K562 (cell line): ENCODE measurements around the gene FAM167B. TPM values are rescaled to one million over a fixed set of nuclear protein-coding genes. Genes with fewer than 3 reads are reported as not detected.

Source experiments
- ATF1 ChIP-seq, 2 experiments: fragments of 450-650 bp in 1 of 2; IDR thresholded peaks; 2 replicates each; pipeline ENCODE4 v1.6.1; 2016; ENCODE audit warnings: missing compliant biosample characterization in 1 of 2, missing genetic modification characterization in 1 of 2
- DIDO1 ChIP-seq: fragments of 450-650 bp; IDR thresholded peaks from 2 replicates; pipeline ENCODE4 v1.6.1; 2016; ENCODE audit warnings: low read depth, missing biosample characterization, missing genetic modification characterization
- EGR1 ChIP-seq: fragments of 450-650 bp; conservative IDR thresholded peaks from 2 replicates; pipeline ENCODE4 v1.6.1; 2017; ENCODE audit warnings: mild to moderate bottlenecking
- EHMT2 ChIP-seq: fragments of 450-650 bp; IDR thresholded peaks from 2 replicates; pipeline ENCODE4 v1.6.1; 2018; ENCODE audit warnings: antibody characterized with exemption
- KAT7 ChIP-seq: sonication (generic); formaldehyde crosslinking; IDR thresholded peaks from 2 replicates; pipeline ENCODE4 v1.8.0; 2022; ENCODE audit warnings: missing genetic modification reagents, mild to moderate bottlenecking, borderline replicate concordance
- MEIS2 ChIP-seq: fragments of 450-650 bp; IDR thresholded peaks from 2 replicates; pipeline ENCODE4 v1.6.1; 2014; ENCODE audit warnings: mild to moderate bottlenecking; ENCODE audit not compliant: partially characterized antibody
- PTBP1 ChIP-seq: fragments of 200-400 bp; formaldehyde crosslinking; IDR thresholded peaks from 2 replicates; pipeline ENCODE4 v1.6.1; 2017; ENCODE audit warnings: low read depth, low read length
- SRF ChIP-seq, 2 experiments: fragments of 250-450, 450-650 bp in 1 of 2; sonication (Bioruptor Pico) in 1 of 2; sonication (generic) in 1 of 2; formaldehyde crosslinking; IDR thresholded peaks; 2 replicates each; pipeline versions ENCODE4 v1.5.0 to v1.5.1; 2020 to 2022; ENCODE audit warnings: mild to moderate bottlenecking in 1 of 2, missing genetic modification reagents in 1 of 2
- TCF7 ChIP-seq: sonication (generic); IDR thresholded peaks from 2 replicates; pipeline ENCODE4 v1.6.1; 2016; ENCODE audit warnings: antibody characterized with exemption, borderline replicate concordance
- ZBTB12 ChIP-seq: fragments of 250-450 bp; sonication (Bioruptor Pico); IDR thresholded peaks from 2 replicates; pipeline ENCODE4 v1.4.0; 2020
- ZBTB49 ChIP-seq: sonication (generic); formaldehyde crosslinking; IDR thresholded peaks from 2 replicates; pipeline ENCODE4 v1.8.0; 2022; ENCODE audit warnings: missing genetic modification reagents, mild to moderate bottlenecking, borderline replicate concordance
- polyA plus RNA-seq, 8 experiments: library from polyadenylated mRNA; depleted of rRNA in 4 of 8; stranded (reverse) in 5 of 8; unstranded in 3 of 8; fragments of >200 nt; fragmentation: Nextera tagmentation in 2 of 8; fragmentation: Illumina TruSeq in 1 of 8; extraction: Ambion mirVana in 2 of 8; extraction: Trizol in 1 of 8; gene quantifications; 2 replicates each; pipeline versions ENCODE4 v1.2.1 to v1.2.3, GENCODE V29; 2011 to 2014; ENCODE audit warnings: inconsistent platforms in 1 of 8, missing spikeins in 1 of 8
- total RNA-seq, 7 experiments: library from RNA; depleted of rRNA in 6 of 7; stranded (reverse); fragments of >200 nt in 6 of 7; fragmentation: Illumina TruSeq in 2 of 7; extraction: Trizol in 2 of 7; gene quantifications; 2 replicates each; pipeline versions ENCODE4 v1.2.1 to v1.2.3, GENCODE V29; 2011 to 2021; ENCODE audit warnings: low replicate concordance in 1 of 7
- TF ChIP-seq, protein P1 (sequence below): IDR thresholded peaks from 2 replicates; pipeline ENCODE4 v1.6.1; 2016; ENCODE audit warnings: missing genetic modification characterization, missing compliant biosample characterization
- TF ChIP-seq, protein P2 (sequence below): fragments of 250-450 bp; sonication (Bioruptor Pico); IDR thresholded peaks from 2 replicates; pipeline ENCODE4 v1.8.0; 2022; ENCODE audit warnings: inconsistent platforms
- TF ChIP-seq, protein P3 (sequence below): sonication (generic); formaldehyde crosslinking; IDR thresholded peaks from 2 replicates; pipeline ENCODE4 v1.8.0; 2023; ENCODE audit warnings: mild to moderate bottlenecking, missing genetic modification reagents

The FAM167B gene
- total and polyA plus RNA-seq, 9 of the 15 experiments (the other 6 are each of a cell fraction or from before 2014, with no cell fraction given), result not detected

- TF ChIP-seq, protein P1, sequence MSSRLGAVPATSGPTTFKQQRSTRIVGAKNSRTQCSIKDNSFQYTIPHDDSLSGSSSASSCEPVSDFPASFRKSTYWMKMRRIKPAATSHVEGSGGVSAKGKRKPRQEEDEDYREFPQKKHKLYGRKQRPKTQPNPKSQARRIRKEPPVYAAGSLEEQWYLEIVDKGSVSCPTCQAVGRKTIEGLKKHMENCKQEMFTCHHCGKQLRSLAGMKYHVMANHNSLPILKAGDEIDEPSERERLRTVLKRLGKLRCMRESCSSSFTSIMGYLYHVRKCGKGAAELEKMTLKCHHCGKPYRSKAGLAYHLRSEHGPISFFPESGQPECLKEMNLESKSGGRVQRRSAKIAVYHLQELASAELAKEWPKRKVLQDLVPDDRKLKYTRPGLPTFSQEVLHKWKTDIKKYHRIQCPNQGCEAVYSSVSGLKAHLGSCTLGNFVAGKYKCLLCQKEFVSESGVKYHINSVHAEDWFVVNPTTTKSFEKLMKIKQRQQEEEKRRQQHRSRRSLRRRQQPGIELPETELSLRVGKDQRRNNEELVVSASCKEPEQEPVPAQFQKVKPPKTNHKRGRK (tag), result no peak
- TF ChIP-seq ZBTB49 (CRISPR knock-in tag) (no peak), PTBP1 (peak; percentile 91; the same call in 1 of the 2 replicates), MEIS2 (peak; percentile 4), EHMT2 (0 out of 2 replicates have a peak, but pooled peaks have one; percentile 40), ZBTB12 (no peak), KAT7 (CRISPR knock-in tag) (peak; percentile 99), TCF7 (no peak), ATF1 (CRISPR knock-in tag; IDR thresholded peaks at IDR 0.05) (no peak), ATF1 (tag; IDR thresholded peaks at IDR 0.05) (peak; percentile 67), EGR1 (peak; percentile 56), DIDO1 (tag) (0 out of 2 replicates have a peak, but pooled peaks have one; percentile 17), SRF (CRISPR knock-in tag; IDR thresholded peaks at IDR 0.05) (0 out of 4 replicates have a peak, but pooled peaks of 1 of the 2 experiments have one; percentile 36)
- TF ChIP-seq, protein P2, sequence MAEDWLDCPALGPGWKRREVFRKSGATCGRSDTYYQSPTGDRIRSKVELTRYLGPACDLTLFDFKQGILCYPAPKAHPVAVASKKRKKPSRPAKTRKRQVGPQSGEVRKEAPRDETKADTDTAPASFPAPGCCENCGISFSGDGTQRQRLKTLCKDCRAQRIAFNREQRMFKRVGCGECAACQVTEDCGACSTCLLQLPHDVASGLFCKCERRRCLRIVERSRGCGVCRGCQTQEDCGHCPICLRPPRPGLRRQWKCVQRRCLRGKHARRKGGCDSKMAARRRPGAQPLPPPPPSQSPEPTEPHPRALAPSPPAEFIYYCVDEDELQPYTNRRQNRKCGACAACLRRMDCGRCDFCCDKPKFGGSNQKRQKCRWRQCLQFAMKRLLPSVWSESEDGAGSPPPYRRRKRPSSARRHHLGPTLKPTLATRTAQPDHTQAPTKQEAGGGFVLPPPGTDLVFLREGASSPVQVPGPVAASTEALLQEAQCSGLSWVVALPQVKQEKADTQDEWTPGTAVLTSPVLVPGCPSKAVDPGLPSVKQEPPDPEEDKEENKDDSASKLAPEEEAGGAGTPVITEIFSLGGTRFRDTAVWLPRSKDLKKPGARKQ (CRISPR knock-in tag), result no peak
- TF ChIP-seq, protein P3, sequence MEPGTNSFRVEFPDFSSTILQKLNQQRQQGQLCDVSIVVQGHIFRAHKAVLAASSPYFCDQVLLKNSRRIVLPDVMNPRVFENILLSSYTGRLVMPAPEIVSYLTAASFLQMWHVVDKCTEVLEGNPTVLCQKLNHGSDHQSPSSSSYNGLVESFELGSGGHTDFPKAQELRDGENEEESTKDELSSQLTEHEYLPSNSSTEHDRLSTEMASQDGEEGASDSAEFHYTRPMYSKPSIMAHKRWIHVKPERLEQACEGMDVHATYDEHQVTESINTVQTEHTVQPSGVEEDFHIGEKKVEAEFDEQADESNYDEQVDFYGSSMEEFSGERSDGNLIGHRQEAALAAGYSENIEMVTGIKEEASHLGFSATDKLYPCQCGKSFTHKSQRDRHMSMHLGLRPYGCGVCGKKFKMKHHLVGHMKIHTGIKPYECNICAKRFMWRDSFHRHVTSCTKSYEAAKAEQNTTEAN (CRISPR knock-in tag), result no peak; the same call in 1 of the 2 replicates
These were observed 44.9 kb downstream of the FAM167B start, which contains the start of gene HDAC1 (continued) for GRCh38 chr1:32291708-32292538.
